ENCODE results near the gene FBXL4.
A peak's percentile ranks its signal among the peaks of the same experiment; 100 is the strongest.

The FBXL4 gene

GRCh38 chr6:98947411-98948292 lies at the start of gene FBXL4:
TSS of gene FBXL4 (minus strand) at chr6:98947946. CDS start at chr6:98926988, 20,958 bp downstream.
- peak; percentile 86 for DNase-seq

GRCh38 chr6:98995116-98995515 lies 47.4 kb upstream of the FBXL4 start:
- DNase-seq, result no peak

- DNase-seq, result no peak
Observed at GRCh38 chr6:98992535-98992934, 44.8 kb upstream of the FBXL4 start.

GRCh38 chr6:98986071-98986615 lies 38.4 kb upstream of the FBXL4 start:
- DNase-seq, result no peak

GRCh38 chr6:98985391-98985790 lies 37.6 kb upstream of the FBXL4 start:
- DNase-seq, result no peak

GRCh38 chr6:98984121-98984520 lies 36.4 kb upstream of the FBXL4 start:
- no peak for DNase-seq

GRCh38 chr6:98981473-98981872 lies 33.7 kb upstream of the FBXL4 start:
- no peak for DNase-seq

- DNase-seq, result no peak
Observed at GRCh38 chr6:98980819-98981218, 33.1 kb upstream of the FBXL4 start.

GRCh38 chr6:98977671-98978292 lies 30.0 kb upstream of the FBXL4 start:
- DNase-seq, result no peak

GRCh38 chr6:98976674-98977385 lies 29.1 kb upstream of the FBXL4 start:
- no peak for DNase-seq

GRCh38 chr6:98975421-98975820 lies 27.7 kb upstream of the FBXL4 start:
- DNase-seq, result no peak

- no peak for DNase-seq
Observed at GRCh38 chr6:98974309-98974708, 26.6 kb upstream of the FBXL4 start.

- no peak for DNase-seq
Observed at GRCh38 chr6:98973571-98973970, 25.8 kb upstream of the FBXL4 start.

GRCh38 chr6:98971303-98971702 lies 23.6 kb upstream of the FBXL4 start:
- no peak for DNase-seq

GRCh38 chr6:98970469-98970868 lies 22.7 kb upstream of the FBXL4 start:
- DNase-seq, result no peak

GRCh38 chr6:98967616-98968015 lies 19.9 kb upstream of the FBXL4 start:
- DNase-seq, result no peak

- no peak for DNase-seq
Observed at GRCh38 chr6:98959631-98960030, 11.9 kb upstream of the FBXL4 start.

- no peak for DNase-seq
Observed at GRCh38 chr6:98958776-98959175, 11.0 kb upstream of the FBXL4 start.

GRCh38 chr6:98957450-98957849 lies 9.7 kb upstream of the FBXL4 start:
- DNase-seq, result no peak

- DNase-seq, result no peak
Observed at GRCh38 chr6:98949589-98949988, 1.8 kb upstream of the FBXL4 start.

GRCh38 chr6:98946879-98947410 lies 801 bp downstream of the FBXL4 start:
- peak; percentile 51 for DNase-seq

- no peak for DNase-seq
Observed at GRCh38 chr6:98946266-98946878, 1.4 kb downstream of the FBXL4 start.

Measured in activated CD4-positive, alpha-beta T cell treated with anti-CD3 and anti-CD28 coated beads, Interleukin-10, Interleukin-2, amounts not matched to agents 100 ng/mL and 50 ng/mL, durations not matched to agents 16 hours and 8 hours (primary cell).